HL-60 (cell line): Measurements from ENCODE around the gene GPR78.
"Not testable (repeated sequence)": the region's sequence is repeated elsewhere in the genome, so short reads cannot be mapped to it uniquely, and the experiment has no call there.

Experiments
- GABPA ChIP-seq: IDR thresholded peaks from 2 replicates; pipeline ENCODE4 v1.6.1; 2012; ENCODE audit warnings: low read depth
- POLR2AphosphoS5 ChIP-seq: IDR thresholded peaks from 2 replicates; pipeline ENCODE4 v1.6.1; 2012; ENCODE audit warnings: low read depth
- TF ChIP-seq, protein P1 (sequence below): IDR thresholded peaks from one replicate; pipeline ENCODE4 v1.5.1; 2011; ENCODE audit warnings: low read length, control low read depth, inconsistent platforms; ENCODE audit not compliant: insufficient read depth
- TF ChIP-seq, protein P2 (sequence below): IDR thresholded peaks from 2 replicates; pipeline ENCODE4 v1.6.1; 2012; ENCODE audit warnings: low read depth; ENCODE audit not compliant: insufficient replicate concordance

GRCh38 chr4:8631896-8632295 is 51.7 kb downstream of the GPR78 start:
- TF ChIP-seq, protein P1, sequence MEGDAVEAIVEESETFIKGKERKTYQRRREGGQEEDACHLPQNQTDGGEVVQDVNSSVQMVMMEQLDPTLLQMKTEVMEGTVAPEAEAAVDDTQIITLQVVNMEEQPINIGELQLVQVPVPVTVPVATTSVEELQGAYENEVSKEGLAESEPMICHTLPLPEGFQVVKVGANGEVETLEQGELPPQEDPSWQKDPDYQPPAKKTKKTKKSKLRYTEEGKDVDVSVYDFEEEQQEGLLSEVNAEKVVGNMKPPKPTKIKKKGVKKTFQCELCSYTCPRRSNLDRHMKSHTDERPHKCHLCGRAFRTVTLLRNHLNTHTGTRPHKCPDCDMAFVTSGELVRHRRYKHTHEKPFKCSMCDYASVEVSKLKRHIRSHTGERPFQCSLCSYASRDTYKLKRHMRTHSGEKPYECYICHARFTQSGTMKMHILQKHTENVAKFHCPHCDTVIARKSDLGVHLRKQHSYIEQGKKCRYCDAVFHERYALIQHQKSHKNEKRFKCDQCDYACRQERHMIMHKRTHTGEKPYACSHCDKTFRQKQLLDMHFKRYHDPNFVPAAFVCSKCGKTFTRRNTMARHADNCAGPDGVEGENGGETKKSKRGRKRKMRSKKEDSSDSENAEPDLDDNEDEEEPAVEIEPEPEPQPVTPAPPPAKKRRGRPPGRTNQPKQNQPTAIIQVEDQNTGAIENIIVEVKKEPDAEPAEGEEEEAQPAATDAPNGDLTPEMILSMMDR: not testable (repeated sequence)
- TF ChIP-seq GABPA, POLR2AphosphoS5: not testable (repeated sequence)
- TF ChIP-seq, protein P2, sequence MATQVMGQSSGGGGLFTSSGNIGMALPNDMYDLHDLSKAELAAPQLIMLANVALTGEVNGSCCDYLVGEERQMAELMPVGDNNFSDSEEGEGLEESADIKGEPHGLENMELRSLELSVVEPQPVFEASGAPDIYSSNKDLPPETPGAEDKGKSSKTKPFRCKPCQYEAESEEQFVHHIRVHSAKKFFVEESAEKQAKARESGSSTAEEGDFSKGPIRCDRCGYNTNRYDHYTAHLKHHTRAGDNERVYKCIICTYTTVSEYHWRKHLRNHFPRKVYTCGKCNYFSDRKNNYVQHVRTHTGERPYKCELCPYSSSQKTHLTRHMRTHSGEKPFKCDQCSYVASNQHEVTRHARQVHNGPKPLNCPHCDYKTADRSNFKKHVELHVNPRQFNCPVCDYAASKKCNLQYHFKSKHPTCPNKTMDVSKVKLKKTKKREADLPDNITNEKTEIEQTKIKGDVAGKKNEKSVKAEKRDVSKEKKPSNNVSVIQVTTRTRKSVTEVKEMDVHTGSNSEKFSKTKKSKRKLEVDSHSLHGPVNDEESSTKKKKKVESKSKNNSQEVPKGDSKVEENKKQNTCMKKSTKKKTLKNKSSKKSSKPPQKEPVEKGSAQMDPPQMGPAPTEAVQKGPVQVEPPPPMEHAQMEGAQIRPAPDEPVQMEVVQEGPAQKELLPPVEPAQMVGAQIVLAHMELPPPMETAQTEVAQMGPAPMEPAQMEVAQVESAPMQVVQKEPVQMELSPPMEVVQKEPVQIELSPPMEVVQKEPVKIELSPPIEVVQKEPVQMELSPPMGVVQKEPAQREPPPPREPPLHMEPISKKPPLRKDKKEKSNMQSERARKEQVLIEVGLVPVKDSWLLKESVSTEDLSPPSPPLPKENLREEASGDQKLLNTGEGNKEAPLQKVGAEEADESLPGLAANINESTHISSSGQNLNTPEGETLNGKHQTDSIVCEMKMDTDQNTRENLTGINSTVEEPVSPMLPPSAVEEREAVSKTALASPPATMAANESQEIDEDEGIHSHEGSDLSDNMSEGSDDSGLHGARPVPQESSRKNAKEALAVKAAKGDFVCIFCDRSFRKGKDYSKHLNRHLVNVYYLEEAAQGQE: not testable (repeated sequence)
